Left ventricle myocardium inferior (tissue), 1 donor: ENCODE measurements around the gene TBC1D22B. TPM values are rescaled to one million over a fixed set of nuclear protein-coding genes. Genes with fewer than 3 reads are reported as not detected.

ENCODE experiments used
- DNase-seq: peaks from one replicate; pipeline ENCODE4 v3.0.0-alpha.2; 2020
- H3K27ac ChIP-seq: fragments of 200-600 bp; replicated peaks from 2 replicates; pipeline ENCODE4 v1.8.0; 2021
- H3K27me3 ChIP-seq: fragments of 200-600 bp; 2 replicates; pipeline ENCODE4 v1.8.0; 2021; ENCODE audit warnings: low read depth
- H3K36me3 ChIP-seq: fragments of 200-600 bp; 2 replicates; pipeline ENCODE4 v1.8.0; 2021
- H3K4me1 ChIP-seq: fragments of 200-600 bp; 2 replicates; pipeline ENCODE4 v1.8.0; 2021
- H3K4me3 ChIP-seq: fragments of 200-600 bp; 2 replicates; pipeline ENCODE4 v1.8.0; 2021; ENCODE audit warnings: mild to moderate bottlenecking, moderate library complexity
- H3K9me3 ChIP-seq: fragments of 200-600 bp; replicated peaks from 2 replicates; pipeline ENCODE4 v1.8.0; 2021
- intact Hi-C: fragments of 100-400 bp; cut with micrococcal nuclease; formaldehyde crosslinking; loops from one replicate; pipeline ENCODE4 v1.11.0; 2022
- total RNA-seq: library from RNA; stranded (reverse); fragmentation: NEBNext Ultra II Directional; extraction: Animal tissue kit (Norgen Biotek cat#: 25700); gene quantifications from one replicate; pipeline ENCODE4 v1.2.1, GENCODE V29; 2021
- TF ChIP-seq, protein P1 (sequence below): fragments of 200-600 bp; IDR thresholded peaks from 2 replicates; pipeline ENCODE4 v1.8.0; 2021; ENCODE audit warnings: antibody characterized with exemption, mild to moderate bottlenecking, borderline replicate concordance
- donor health status: DM: no; HTN: yes; CAD: no; lungs with severe emphysema.

TBC1D22B gene
- total RNA-seq, 1 donor from 2014 or later, result 6.1 TPM

DNA sequence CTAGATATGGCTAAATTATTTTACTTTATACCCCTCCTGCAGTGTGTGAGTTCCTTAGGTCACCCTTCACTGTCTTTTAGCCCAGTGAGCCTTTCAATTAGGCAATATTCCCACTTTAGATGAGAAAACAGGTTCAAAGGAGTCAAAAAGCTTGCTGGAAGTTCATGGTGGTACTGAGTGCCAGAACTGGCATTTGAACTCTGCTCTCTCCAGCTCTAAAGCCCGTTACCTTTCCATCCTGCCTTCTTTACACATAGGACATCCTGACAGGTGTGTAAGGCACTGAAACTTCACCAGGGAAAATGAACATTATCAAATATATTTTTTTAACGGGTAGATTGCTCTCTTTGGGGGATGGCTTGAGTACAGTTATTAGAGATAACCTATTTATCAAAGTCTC, 11.5 kb downstream of the TBC1D22B start:
- H3K4me1 ChIP-seq, result peaks cover 4% of the 10 kb centered on the region
- no peak overlapping the region for H3K4me3 ChIP-seq
- H3K27me3 ChIP-seq, result no peaks in the 10 kb centered on the region
- H3K9me3 ChIP-seq, result peaks cover 7% of the 10 kb centered on the region
- H3K36me3 ChIP-seq, result peaks cover 19% of the 10 kb centered on the region
- intact Hi-C loops, result no loop called here
- no peak for DNase-seq
- TF ChIP-seq, protein P1, sequence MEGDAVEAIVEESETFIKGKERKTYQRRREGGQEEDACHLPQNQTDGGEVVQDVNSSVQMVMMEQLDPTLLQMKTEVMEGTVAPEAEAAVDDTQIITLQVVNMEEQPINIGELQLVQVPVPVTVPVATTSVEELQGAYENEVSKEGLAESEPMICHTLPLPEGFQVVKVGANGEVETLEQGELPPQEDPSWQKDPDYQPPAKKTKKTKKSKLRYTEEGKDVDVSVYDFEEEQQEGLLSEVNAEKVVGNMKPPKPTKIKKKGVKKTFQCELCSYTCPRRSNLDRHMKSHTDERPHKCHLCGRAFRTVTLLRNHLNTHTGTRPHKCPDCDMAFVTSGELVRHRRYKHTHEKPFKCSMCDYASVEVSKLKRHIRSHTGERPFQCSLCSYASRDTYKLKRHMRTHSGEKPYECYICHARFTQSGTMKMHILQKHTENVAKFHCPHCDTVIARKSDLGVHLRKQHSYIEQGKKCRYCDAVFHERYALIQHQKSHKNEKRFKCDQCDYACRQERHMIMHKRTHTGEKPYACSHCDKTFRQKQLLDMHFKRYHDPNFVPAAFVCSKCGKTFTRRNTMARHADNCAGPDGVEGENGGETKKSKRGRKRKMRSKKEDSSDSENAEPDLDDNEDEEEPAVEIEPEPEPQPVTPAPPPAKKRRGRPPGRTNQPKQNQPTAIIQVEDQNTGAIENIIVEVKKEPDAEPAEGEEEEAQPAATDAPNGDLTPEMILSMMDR, result no peak
- no peak overlapping the region for H3K27ac ChIP-seq

DNA sequence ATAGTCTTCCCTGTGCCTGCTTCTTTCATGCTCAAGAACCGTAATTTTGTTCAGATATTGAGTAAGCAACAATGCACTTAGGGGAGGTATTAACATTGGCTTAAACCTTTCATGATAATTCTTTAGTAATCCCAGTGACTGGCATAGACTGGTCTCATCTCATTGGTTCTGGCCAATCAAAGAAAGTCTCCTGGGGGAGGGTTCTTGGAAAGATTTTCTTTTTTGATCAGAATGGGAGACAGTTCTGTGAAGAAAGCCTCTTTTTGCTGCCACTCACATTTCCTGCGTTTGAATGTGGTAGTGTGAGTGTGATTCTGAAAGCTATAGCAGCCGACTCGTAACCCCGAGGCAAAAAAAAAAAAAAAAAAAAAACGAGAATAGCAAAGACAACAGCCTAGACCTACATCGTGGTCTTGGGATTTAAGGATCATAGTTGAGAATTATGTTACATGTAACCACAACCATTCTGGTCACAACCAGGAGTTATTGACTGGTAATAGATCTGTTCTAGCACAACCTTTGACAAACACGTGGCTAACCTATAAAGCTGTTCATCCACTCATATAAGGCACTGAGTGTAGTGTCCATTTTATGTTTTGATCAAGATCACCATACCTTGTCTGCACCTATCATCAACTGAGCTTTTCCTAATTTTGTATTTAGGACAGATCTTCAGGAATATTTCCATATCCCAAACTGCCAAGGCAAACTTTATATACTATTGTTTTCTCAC, 15.4 kb downstream of the TBC1D22B start:
- Histone ChIP-seq H3K27me3 (no peaks in the 10 kb centered on the region), H3K4me1 (no peaks in the 10 kb centered on the region), H3K4me3 (no peak overlapping the region), H3K27ac (no peak overlapping the region), H3K9me3 (no peaks in the 10 kb centered on the region), H3K36me3 (peaks cover 19% of the 10 kb centered on the region)
- DNase-seq, result no peak
- TF ChIP-seq, protein P1, result no peak
- intact Hi-C loops, result no loop called here

GRCh38 chr6:37273690-37274089, 16.1 kb downstream of the TBC1D22B start:
- Histone ChIP-seq H3K9me3 (no peaks in the 10 kb centered on the region), H3K27me3 (no peaks in the 10 kb centered on the region), H3K4me3 (no peak overlapping the region), H3K36me3 (peaks cover 19% of the 10 kb centered on the region), H3K27ac (no peak overlapping the region), H3K4me1 (peaks cover 2% of the 10 kb centered on the region)
- no peak for DNase-seq
- TF ChIP-seq, protein P1, result no peak
- intact Hi-C loops, result no loop called here

GRCh38 chr6:37275350-37275749, 17.8 kb downstream of the TBC1D22B start:
- TF ChIP-seq, protein P1, result no peak
- Histone ChIP-seq H3K36me3 (peaks cover 12% of the 10 kb centered on the region), H3K4me3 (no peak overlapping the region), H3K9me3 (no peaks in the 10 kb centered on the region), H3K27ac (no peak overlapping the region), H3K27me3 (no peaks in the 10 kb centered on the region), H3K4me1 (peaks cover 19% of the 10 kb centered on the region)
- intact Hi-C loops, result no loop called here
- DNase-seq, result no peak

- H3K36me3 ChIP-seq, result peaks cover 13% of the 10 kb centered on the region
- H3K4me1 ChIP-seq, result peaks cover 28% of the 10 kb centered on the region
- no peak overlapping the region for H3K4me3 ChIP-seq
- no peak for DNase-seq
- no peaks in the 10 kb centered on the region for H3K27me3 ChIP-seq
- TF ChIP-seq, protein P1, result no peak
- intact Hi-C loops, result no loop called here
- no peak overlapping the region for H3K27ac ChIP-seq
- H3K9me3 ChIP-seq, result no peaks in the 10 kb centered on the region
Measured at GRCh38 chr6:37277001-37277409, 19.4 kb downstream of the TBC1D22B start.
